GM12878 (cell line): ENCODE data around the gene CARD19. TPM values are rescaled to one million over a fixed set of nuclear protein-coding genes. Genes with fewer than 3 reads are reported as not detected.

Experiments
- ATAC-seq: fragments of 200-7000 bp; cut with Tn5 transposase; 3 replicates; pipeline ENCODE4 v1.9.1; 2020; ENCODE audit warnings: mild to moderate bottlenecking, moderate library complexity
- BruUV-seq: library from RNA; stranded (reverse); fragments of 400-500 nt; replicated peaks from 2 replicates; lab custom pipeline; 2021; lab: Mats Ljungman, UMichigan
- CTCF ChIA-PET: fragments of 300-600 bp; sonication (Branson Sonifier 250); formaldehyde crosslinking; extraction: SDS; loops from one replicate; lab custom pipeline; 2021; ENCODE audit warnings: inconsistent platforms; lab: Yijun Ruan, JAX
- POLR2A ChIA-PET: fragments of 350-600 bp; formaldehyde crosslinking; extraction: SDS; loops from one replicate; lab custom pipeline; 2021; ENCODE audit warnings: inconsistent platforms; lab: Charles Lee
- RAD21 ChIA-PET: fragments of 300-600 bp; sonication (Branson Sonifier 250); formaldehyde crosslinking; loops from one replicate; lab custom pipeline; 2023; ENCODE audit warnings: antibody characterized with exemption; ENCODE audit not compliant: unreplicated experiment; lab: Charles Lee
- SMC1A ChIA-PET: fragments of 300-600 bp; sonication (Branson Sonifier 250); formaldehyde crosslinking; loops from one replicate; lab custom pipeline; 2023; ENCODE audit not compliant: unreplicated experiment, uncharacterized antibody; lab: Charles Lee
- DNase-seq: peaks from one replicate; pipeline ENCODE4 v3.0.0-alpha.2; 2011; ENCODE audit warnings: low read depth, low spot score
- FAIRE-seq: peaks from 3 replicates; lab custom pipeline; 2011; peaks lifted over from hg19 to GRCh38; lab: Jason Lieb, UNC
- H2AFZ ChIP-seq: 2 replicates; pipeline ENCODE4 v1.6.0; 2011; ENCODE audit warnings: low read depth, low read length, control low read depth; ENCODE audit not compliant: control insufficient read depth
- H3K27ac ChIP-seq: 2 replicates; pipeline ENCODE4 v1.5.1; 2011; ENCODE audit warnings: control low read depth; ENCODE audit not compliant: control insufficient read depth, insufficient read depth
- H3K27me3 ChIP-seq, 2 experiments: replicated peaks in 1 of 2; 2 replicates each; pipeline versions ENCODE4 v1.6.0 to v1.6.1; 2011; ENCODE audit warnings: low read length in 1 of 2; ENCODE audit not compliant: control insufficient read depth in 2 of 2, insufficient read depth in 2 of 2
- H3K36me3 ChIP-seq, 2 experiments: 2 replicates each; pipeline ENCODE4 v1.5.1; 2011; ENCODE audit warnings: low read length in 1 of 2; ENCODE audit not compliant: control insufficient read depth in 2 of 2, insufficient read depth in 2 of 2
- H3K4me1 ChIP-seq: 2 replicates; pipeline ENCODE4 v1.6.1; 2011; ENCODE audit warnings: mild to moderate bottlenecking, low read length, moderate library complexity, mixed read lengths; ENCODE audit not compliant: control insufficient read depth, insufficient read depth
- H3K4me2 ChIP-seq: 2 replicates; pipeline ENCODE4 v1.6.0; 2011; ENCODE audit warnings: control low read depth; ENCODE audit not compliant: control insufficient read depth, insufficient read depth
- H3K4me3 ChIP-seq: fragments of 200-600 bp; sonication (generic); 2 replicates; pipeline ENCODE4 v1.5.1; 2016
- H3K79me2 ChIP-seq: 2 replicates; pipeline ENCODE4 v1.6.0; 2011; ENCODE audit warnings: low read length; ENCODE audit not compliant: control insufficient read depth, insufficient read depth
- H3K9ac ChIP-seq: 2 replicates; pipeline ENCODE4 v1.8.0; 2011; ENCODE audit warnings: low read length, control low read depth, mixed read lengths; ENCODE audit not compliant: control insufficient read depth, insufficient read depth
- H3K9me3 ChIP-seq: replicated peaks from 3 replicates; pipeline ENCODE4 v1.5.1; 2011; ENCODE audit warnings: mild to moderate bottlenecking, low read length; ENCODE audit not compliant: control insufficient read depth, insufficient read depth
- H4K20me1 ChIP-seq: 2 replicates; pipeline ENCODE4 v1.6.0; 2011; ENCODE audit not compliant: control insufficient read depth, insufficient read depth
- BACH1 ChIP-seq: fragments of 450-650 bp; IDR thresholded peaks from 2 replicates; pipeline ENCODE4 v1.6.1; 2017; ENCODE audit warnings: mild to moderate bottlenecking, borderline replicate concordance
- BHLHE40 ChIP-seq, 2 experiments: fragments of 450-650 bp in 1 of 2; IDR thresholded peaks; 2 replicates each; pipeline ENCODE4 v1.6.1; 2011 to 2017; ENCODE audit warnings: low read depth in 2 of 2, borderline replicate concordance in 1 of 2, improper control_type of control experiment in 1 of 2, low read length in 1 of 2, mild to moderate bottlenecking in 1 of 2
- BMI1 ChIP-seq: fragments of 450-650 bp; IDR thresholded peaks from 2 replicates; pipeline ENCODE4 v1.6.1; 2016; ENCODE audit warnings: mild to moderate bottlenecking, moderate library complexity, borderline replicate concordance
- EP300 ChIP-seq, 2 experiments: fragments of 150-350 bp in 1 of 2; IDR thresholded peaks; 2 replicates each; pipeline ENCODE4 v1.6.1; 2011 to 2012; ENCODE audit warnings: low read depth in 2 of 2, low read length in 2 of 2, borderline replicate concordance in 1 of 2, improper control_type of control experiment in 1 of 2, inconsistent platforms in 1 of 2; ENCODE audit not compliant: control insufficient read depth in 1 of 2
- ESRRA ChIP-seq: IDR thresholded peaks from 2 replicates; pipeline ENCODE4 v1.6.1; 2012; ENCODE audit warnings: mild to moderate bottlenecking, low read length, improper control_type of control experiment
- JUND ChIP-seq: IDR thresholded peaks from 2 replicates; pipeline ENCODE4 v1.6.1; 2012; ENCODE audit warnings: low read depth, mild to moderate bottlenecking, low read length, improper control_type of control experiment, moderate library complexity
- PAX5 ChIP-seq: IDR thresholded peaks from 2 replicates; pipeline ENCODE4 v1.6.1; 2011; ENCODE audit warnings: low read depth, low read length, borderline replicate concordance
- SIX5 ChIP-seq: IDR thresholded peaks from 2 replicates; pipeline ENCODE4 v1.6.1; 2011; ENCODE audit warnings: mild to moderate bottlenecking, low read depth, low read length, moderate library complexity; ENCODE audit not compliant: severe bottlenecking
- SMAD5 ChIP-seq: IDR thresholded peaks from 2 replicates; pipeline ENCODE4 v1.6.1; 2016; ENCODE audit warnings: antibody characterized with exemption, low read depth
- SRF ChIP-seq, 2 experiments: IDR thresholded peaks; 2 replicates each; pipeline ENCODE4 v1.6.1; 2011; ENCODE audit warnings: low read depth in 2 of 2, low read length in 2 of 2, mild to moderate bottlenecking in 1 of 2, moderate library complexity in 1 of 2
- YY1 ChIP-seq: IDR thresholded peaks from 2 replicates; pipeline ENCODE4 v1.6.1; 2011; ENCODE audit warnings: low read depth, mild to moderate bottlenecking, low read length
- ZNF207 ChIP-seq: fragments of 450-650 bp; IDR thresholded peaks from 2 replicates; pipeline ENCODE4 v1.6.1; 2014; ENCODE audit warnings: antibody characterized with exemption, mild to moderate bottlenecking, borderline replicate concordance
- ZNF384 ChIP-seq: IDR thresholded peaks from 2 replicates; pipeline ENCODE4 v1.6.1; 2012; ENCODE audit warnings: low read depth, mild to moderate bottlenecking, low read length, improper control_type of control experiment, borderline replicate concordance
- WGBS: methylation state at CpG from one replicate; pipeline ENCODE4 v1.1.6; 2016; ENCODE audit warnings: low lambda C conversion rate; ENCODE audit not compliant: insufficient replicate concordance, insufficient coverage; ENCODE audit errors: missing lambda C conversion rate; 5-methylcytosine and 5-hydroxymethylcytosine counted together
- in situ Hi-C: fragments of 300-500 bp; cut with MboI; formaldehyde crosslinking; loops from 9 replicates; pipeline ENCODE4 v1.14.3; 2018; ENCODE audit warnings: mixed read lengths
- intact Hi-C: fragments of 100-400 bp; cut with micrococcal nuclease; formaldehyde crosslinking; loops from one replicate; pipeline ENCODE4 v1.14.2; 2022; ENCODE audit not compliant: unreplicated experiment
- polyA plus RNA-seq, 11 experiments: library from polyadenylated mRNA; depleted of rRNA in 4 of 11; unstranded in 6 of 11; stranded (reverse) in 5 of 11; fragments of >200 nt; fragmentation: Nextera tagmentation in 4 of 11; fragmentation: Illumina TruSeq in 1 of 11; extraction: Ambion mirVana in 4 of 11; extraction: Trizol in 1 of 11; gene quantifications; 1 replicate in 1 of 11; 2 replicates in 10 of 11; pipeline versions ENCODE4 v1.2.1 to v1.2.3, GENCODE V29; 2011 to 2016; ENCODE audit warnings: inconsistent platforms in 2 of 11, missing spikeins in 2 of 11, low read depth in 1 of 11
- total RNA-seq, 4 experiments: library from RNA; depleted of rRNA in 3 of 4; stranded (reverse); fragments of >200 nt in 3 of 4; fragmentation: Illumina TruSeq in 1 of 4; extraction: Trizol in 1 of 4; gene quantifications; 2 replicates each; pipeline versions ENCODE4 v1.2.1 to v1.2.3, GENCODE V29; 2013 to 2021
- TF ChIP-seq, protein P1 (sequence below): fragments of 450-650 bp; formaldehyde crosslinking; IDR thresholded peaks from 2 replicates; pipeline ENCODE4 v1.5.0; 2022; ENCODE audit warnings: mild to moderate bottlenecking, missing genetic modification characterization
- TF ChIP-seq, protein P2 (sequence below): fragments of 450-650 bp; IDR thresholded peaks from 2 replicates; pipeline ENCODE4 v1.6.1; 2017; ENCODE audit warnings: borderline replicate concordance

CARD19 gene
- total and polyA plus RNA-seq, 10 of the 15 experiments (the other 5 are each of a cell fraction or from before 2014, with no cell fraction given) = 0.61 to 41.6 (median 19.9) TPM

DNA sequence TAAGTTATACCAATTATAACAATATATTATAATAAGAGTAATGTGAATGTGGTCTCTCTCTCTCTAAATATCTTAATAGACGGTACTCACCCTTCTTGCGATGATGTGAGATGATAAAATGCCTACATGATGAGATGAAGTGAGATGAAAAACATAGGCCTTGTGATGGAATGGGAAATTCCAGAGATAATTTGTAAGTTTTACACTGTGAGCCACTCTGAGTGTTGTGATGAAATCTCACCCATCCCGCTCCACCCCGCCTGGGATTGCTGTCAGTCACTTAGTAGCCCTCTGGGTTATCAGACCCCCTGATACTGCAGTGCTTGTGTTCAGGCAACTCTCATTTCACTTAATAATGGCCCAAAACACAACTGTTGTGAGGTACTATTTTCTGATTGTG, 27.1 kb upstream of the CARD19 start:
- no peak for DNase-seq
- BruUV-seq = no TSS peak
- H3K4me1 ChIP-seq = peaks cover 10% of the 10 kb centered on the region
- FAIRE-seq = no peak
- peaks cover 12% of the 10 kb centered on the region for H3K79me2 ChIP-seq
- no peak overlapping the region for H2AFZ ChIP-seq
- SMC1A ChIA-PET = no interaction called here
- 94% methylated on average over 4 of the region's 4 CpGs for WGBS
- intact Hi-C loops = no loop called here
- no peaks in the 10 kb centered on the region for H3K27me3 ChIP-seq
- no peaks in the 10 kb centered on the region for H3K9me3 ChIP-seq
- TF ChIP-seq YY1 (no peak), ZNF384 (no peak), BACH1 (no peak), PAX5 (no peak), SIX5 (no peak), BHLHE40 (IDR thresholded peaks at IDR 0.05; ENCODE audit: borderline replicate concordance in 1 of 2, low read depth in 2 of 2, low read length in 1 of 2) (no peak), SRF (IDR thresholded peaks at IDR 0.05; ENCODE audit: low read depth in 2 of 2, low read length in 2 of 2) (no peak), JUND (no peak), ZNF207 (no peak), EP300 (IDR thresholded peaks at IDR 0.05; ENCODE audit: borderline replicate concordance in 1 of 2, control insufficient read depth in 1 of 2, low read depth in 2 of 2, low read length in 2 of 2) (no peak), SMAD5 (no peak), BMI1 (no peak), ESRRA (no peak)
- TF ChIP-seq, protein P1, sequence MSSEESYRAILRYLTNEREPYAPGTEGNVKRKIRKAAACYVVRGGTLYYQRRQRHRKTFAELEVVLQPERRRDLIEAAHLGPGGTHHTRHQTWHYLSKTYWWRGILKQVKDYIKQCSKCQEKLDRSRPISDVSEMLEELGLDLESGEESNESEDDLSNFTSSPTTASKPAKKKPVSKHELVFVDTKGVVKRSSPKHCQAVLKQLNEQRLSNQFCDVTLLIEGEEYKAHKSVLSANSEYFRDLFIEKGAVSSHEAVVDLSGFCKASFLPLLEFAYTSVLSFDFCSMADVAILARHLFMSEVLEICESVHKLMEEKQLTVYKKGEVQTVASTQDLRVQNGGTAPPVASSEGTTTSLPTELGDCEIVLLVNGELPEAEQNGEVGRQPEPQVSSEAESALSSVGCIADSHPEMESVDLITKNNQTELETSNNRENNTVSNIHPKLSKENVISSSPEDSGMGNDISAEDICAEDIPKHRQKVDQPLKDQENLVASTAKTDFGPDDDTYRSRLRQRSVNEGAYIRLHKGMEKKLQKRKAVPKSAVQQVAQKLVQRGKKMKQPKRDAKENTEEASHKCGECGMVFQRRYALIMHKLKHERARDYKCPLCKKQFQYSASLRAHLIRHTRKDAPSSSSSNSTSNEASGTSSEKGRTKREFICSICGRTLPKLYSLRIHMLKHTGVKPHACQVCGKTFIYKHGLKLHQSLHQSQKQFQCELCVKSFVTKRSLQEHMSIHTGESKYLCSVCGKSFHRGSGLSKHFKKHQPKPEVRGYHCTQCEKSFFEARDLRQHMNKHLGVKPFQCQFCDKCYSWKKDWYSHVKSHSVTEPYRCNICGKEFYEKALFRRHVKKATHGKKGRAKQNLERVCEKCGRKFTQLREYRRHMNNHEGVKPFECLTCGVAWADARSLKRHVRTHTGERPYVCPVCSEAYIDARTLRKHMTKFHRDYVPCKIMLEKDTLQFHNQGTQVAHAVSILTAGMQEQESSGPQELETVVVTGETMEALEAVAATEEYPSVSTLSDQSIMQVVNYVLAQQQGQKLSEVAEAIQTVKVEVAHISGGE (CRISPR knock-in tag) = no peak
- TF ChIP-seq, protein P2, sequence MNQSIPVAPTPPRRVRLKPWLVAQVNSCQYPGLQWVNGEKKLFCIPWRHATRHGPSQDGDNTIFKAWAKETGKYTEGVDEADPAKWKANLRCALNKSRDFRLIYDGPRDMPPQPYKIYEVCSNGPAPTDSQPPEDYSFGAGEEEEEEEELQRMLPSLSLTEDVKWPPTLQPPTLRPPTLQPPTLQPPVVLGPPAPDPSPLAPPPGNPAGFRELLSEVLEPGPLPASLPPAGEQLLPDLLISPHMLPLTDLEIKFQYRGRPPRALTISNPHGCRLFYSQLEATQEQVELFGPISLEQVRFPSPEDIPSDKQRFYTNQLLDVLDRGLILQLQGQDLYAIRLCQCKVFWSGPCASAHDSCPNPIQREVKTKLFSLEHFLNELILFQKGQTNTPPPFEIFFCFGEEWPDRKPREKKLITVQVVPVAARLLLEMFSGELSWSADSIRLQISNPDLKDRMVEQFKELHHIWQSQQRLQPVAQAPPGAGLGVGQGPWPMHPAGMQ = no peak
- TF ChIP-seq, all 136 proteins: peak for 0
- Histone ChIP-seq H3K27ac (no peak overlapping the region), H3K9ac (no peak overlapping the region), H3K4me2 (no peak overlapping the region), H3K4me3 (no peak overlapping the region), H4K20me1 (no peaks in the 10 kb centered on the region), H3K36me3 (peaks cover 4 to 6% of the 10 kb centered on the region in 2 experiments; a peak in 3 of 4 replicates)
- ChIA-PET RAD21 (no interaction called here), POLR2A (interaction anchor here (1.0 kb wide), 1 partner anchor 23 kb away, joined by 3 read pairs; no protein-coding TSS in a partner anchor), CTCF (interaction anchor here (1.2 kb wide), 1 partner anchor 24 kb away, joined by 3 read pairs; no protein-coding TSS in a partner anchor)
- in situ Hi-C loops = no loop called here
- no peak for ATAC-seq
